Activated CD4-positive, CD25-positive, alpha-beta regulatory T cell (primary cell): ENCODE results near the gene SFXN5.

Experiments used
- DNase-seq, 4 experiments: peaks; one replicate each; lab custom pipeline; 2025; lab: John Stamatoyannopoulos, UW

SFXN5 gene

DNA sequence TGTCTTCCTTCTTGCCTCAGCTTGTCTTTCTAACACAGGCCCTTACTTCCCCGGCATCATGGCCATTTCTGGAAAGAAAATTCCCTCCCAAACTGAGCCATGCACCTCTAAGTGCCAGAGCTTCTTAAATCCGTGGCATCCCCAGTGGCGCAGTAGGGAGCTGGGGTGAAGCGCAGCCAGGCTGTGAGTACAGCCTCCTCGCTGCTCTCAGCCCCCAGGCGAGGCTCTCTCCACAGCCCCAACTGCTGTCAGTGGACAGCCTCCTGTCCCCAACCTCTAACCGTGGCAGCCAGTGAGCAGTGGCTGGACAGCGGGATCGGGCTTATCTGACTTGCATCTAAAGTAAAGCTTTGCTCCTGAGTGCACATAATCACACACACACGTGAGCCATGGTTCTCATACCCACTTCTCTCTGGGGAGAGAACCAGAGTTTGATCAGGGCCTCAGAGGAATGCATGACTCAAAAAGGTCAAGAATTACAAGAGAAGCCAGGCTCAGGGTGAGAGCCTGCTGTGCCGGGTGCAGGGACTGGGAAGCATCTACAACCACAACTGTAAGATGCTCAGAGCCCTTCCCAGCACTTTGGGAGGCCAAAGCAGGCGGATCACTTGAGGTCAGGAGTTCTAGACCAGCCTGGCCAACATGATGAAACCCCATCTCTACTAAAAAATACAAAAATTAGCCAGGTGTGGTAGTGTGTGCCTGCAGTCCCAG, 50.7 kb downstream of the SFXN5 start:
- no peak for DNase-seq

DNA sequence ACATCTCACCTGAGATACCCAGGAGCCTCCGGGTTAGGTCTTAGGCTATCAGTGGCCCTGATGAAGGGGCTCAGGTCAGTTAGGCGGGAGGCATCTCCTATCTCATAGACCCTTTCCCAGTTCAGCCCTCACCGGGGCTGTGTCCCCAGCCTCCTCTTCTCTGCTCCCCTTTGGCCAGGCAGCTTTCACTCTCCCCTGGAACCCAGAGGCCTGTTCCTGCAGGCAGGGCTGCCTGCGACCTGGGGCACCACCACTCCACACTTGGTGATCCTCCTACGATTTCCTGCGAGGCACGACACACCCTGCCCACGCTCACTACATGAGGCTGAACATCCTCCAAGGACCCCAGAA, 51.2 kb downstream of the SFXN5 start:
- DNase-seq, result no peak

DNA sequence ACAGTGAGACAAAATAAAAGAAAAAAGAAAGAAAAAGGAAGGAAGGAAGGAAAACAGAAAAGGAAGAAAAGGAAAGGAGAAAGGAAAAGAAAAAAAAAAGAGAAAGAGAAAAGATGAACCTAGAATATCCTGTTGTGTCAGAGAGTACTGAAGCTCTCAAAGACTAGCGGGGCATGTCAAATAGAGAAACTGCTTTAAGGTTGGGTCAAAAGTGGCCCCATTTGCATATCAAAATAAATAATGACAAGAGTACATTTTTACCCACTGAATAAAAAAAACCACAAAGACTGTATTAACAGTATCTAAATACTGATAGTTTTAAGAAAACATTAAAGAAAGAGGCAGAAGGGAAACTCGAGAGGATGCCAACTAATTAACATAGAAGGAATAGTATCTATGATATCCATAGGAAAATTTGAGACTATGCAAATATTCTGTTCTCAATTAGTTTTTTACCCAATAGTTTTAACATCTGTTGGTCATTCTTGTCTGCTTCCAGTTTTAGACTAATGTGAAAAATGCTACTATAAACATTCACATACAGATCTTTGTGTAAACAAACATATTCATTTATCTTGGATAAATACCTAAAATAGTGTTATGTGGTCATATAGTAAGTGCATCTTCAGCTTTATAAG, 53.2 kb downstream of the SFXN5 start:
- DNase-seq, result no peak

DNA sequence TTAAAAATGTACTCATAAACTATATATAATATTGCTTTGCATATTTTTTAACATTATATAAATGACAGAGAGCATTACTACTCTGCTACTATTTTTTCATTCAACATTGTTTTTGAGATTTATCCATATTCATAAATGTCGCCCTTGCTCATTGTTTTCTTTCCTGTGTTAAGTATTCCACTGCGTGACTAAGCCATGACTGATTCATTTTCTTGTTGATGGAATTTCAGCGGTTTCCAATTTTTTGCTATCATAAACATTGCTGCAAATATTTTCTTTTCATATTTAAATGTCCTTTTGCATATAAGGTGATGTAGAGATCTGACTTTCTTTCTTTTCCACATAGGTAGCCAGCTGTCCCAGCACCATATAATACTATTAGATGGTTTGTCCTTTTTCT, 57.6 kb downstream of the SFXN5 start:
- DNase-seq, result no peak

- no peak for DNase-seq
Observed at GRCh38 chr2:73009177-73009839, 62.2 kb downstream of the SFXN5 start.

GRCh38 chr2:73008766-73009135, 62.8 kb downstream of the SFXN5 start:
- no peak for DNase-seq

GRCh38 chr2:73007991-73008765, 63.3 kb downstream of the SFXN5 start:
- no peak for DNase-seq

GRCh38 chr2:73006969-73007710, 64.4 kb downstream of the SFXN5 start:
- no peak for DNase-seq

DNA sequence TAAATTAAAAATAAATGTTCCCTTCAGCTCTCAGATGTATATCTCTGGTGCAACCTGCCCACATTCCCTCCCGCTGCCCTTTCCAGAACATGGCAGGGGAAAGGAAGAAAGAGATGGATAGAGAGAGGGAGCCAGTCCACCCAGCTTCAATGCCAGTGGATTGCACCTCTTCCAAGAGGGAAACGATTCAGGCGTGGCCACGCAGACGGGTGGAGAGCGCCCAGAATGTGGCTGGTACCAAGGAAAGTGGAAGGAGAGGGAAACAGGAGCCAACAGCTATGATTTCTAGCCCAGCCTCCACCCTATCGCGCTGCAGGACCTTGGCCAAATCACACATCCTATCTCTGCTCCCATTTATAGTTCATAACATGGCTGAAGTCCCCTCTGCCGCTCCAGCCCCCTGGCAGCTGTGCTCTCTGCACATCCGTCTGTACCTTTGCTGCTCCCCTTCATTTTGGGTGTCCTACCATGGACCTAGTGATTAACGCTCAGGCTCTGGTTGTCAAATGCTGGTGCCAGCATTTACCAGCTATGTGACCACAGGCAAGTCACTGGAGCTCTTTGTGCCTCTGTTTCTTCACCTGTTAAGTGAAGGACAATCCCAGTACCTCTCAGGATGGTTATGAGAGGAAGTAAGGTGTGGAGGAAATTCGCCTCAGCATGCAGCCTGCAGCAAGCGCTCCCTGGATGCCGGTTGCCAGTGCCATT, 66.5 kb downstream of the SFXN5 start:
- DNase-seq, result no peak

- no peak for DNase-seq
Observed at GRCh38 chr2:73004466-73004865, 67.0 kb downstream of the SFXN5 start.

DNA sequence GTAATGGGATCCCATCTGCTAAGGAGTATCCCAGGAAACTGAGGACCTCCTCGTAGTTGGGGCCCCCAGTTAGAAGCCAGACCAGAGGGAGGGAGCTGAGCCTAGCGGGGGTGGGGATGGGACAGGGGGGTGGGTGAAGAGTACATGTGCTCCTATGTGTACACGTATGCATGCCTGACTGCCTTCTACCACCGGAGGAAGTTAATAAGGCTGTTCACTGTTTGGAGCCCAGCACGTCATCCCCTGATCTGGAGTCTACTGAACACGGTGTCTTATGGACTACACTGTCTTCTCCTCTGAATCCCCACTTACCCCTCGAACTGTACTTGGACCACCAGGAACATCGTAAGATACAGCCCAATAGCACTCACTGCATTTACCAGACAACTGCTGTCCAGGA, 68.5 kb downstream of the SFXN5 start:
- no peak for DNase-seq

GRCh38 chr2:73000808-73001570, 70.5 kb downstream of the SFXN5 start:
- no peak for DNase-seq

DNA sequence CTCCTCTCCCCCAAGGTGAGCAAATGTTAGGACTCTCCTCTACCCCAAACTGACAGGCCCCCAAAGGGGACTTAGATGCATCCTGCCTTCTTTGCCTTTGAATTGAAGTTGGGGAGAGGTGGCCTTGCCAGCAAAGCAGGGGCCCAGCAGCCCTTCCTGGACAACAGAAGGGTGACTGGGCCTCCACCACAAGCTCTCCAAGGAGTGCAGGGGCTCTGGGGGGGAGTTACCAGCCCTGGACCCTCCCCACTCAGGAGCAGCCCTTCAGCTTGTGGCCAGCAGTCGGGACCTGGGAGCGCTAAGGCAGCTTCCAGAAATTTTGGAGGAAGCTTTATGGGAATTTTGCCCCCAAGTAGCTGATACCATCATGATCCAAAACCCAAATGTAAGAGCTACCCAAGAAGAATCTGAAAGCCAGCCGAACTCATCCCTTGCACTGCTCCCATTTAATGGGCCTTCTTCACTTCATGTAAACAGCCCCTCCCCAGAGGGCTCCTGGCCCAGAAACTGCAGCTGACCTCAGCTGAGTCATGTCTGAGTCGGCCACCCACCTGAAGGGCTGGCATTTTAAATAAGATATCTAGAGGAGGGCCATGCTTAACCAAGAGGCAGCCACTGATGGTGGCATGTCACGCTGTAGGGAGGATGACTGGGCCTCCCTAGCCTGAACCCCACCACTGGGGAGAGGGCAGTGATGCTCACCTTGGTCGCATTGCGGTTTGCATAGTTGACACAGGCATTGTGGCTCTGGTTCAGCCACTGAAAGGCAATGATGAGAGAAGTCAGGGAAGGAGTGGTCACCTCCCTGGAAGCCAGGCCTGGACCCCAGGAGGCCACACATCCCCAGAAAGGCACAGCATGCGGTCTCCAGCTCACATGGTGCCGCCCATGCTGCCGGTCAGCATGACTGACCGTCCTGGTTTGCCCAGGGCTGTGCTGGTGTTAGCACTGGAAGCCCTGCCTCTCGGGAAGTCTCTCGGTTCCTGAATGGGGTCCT, 71.5 kb downstream of the SFXN5 start:
- no peak for DNase-seq

GRCh38 chr2:72998724-72999123, 72.8 kb downstream of the SFXN5 start:
- no peak for DNase-seq

- DNase-seq, result no peak
Observed at GRCh38 chr2:72998234-72998651, 73.3 kb downstream of the SFXN5 start.

- no peak for DNase-seq
Observed at GRCh38 chr2:72996117-72996502, 75.4 kb downstream of the SFXN5 start.

GRCh38 chr2:72995430-72996116, 75.9 kb downstream of the SFXN5 start:
- no peak for DNase-seq

- no peak for DNase-seq
Observed at GRCh38 chr2:72994991-72995380, 76.5 kb downstream of the SFXN5 start.
